OCI-LY3 (cell line): ENCODE measurements around the gene HIF3A.

Experiments used
- H2AFZ ChIP-seq: fragments of 200-600, 300-600 bp; shearing (Covaris generic); 2 replicates; pipeline ENCODE4 v1.6.0; 2014; ENCODE audit warnings: antibody characterized with exemption, low read depth, low read length
- H3K27ac ChIP-seq: fragments of 200-600, 300-600 bp; sonication (generic); 2 replicates; pipeline ENCODE4 v1.5.1; 2014; ENCODE audit warnings: mild to moderate bottlenecking, low read length, moderate library complexity, mixed read lengths
- H3K27me3 ChIP-seq: fragments of 200-600, 300-600 bp; sonication (generic); 2 replicates; pipeline ENCODE4 v1.6.1; 2014; ENCODE audit warnings: low read depth, low read length, mixed read lengths
- H3K36me3 ChIP-seq: fragments of 200-600, 300-600 bp; sonication (generic); replicated peaks from 2 replicates; pipeline ENCODE3; 2014; ENCODE audit warnings: low read depth, low read length, mixed read lengths
- H3K4me1 ChIP-seq: fragments of 300-600, 200-600 bp; sonication (generic); 2 replicates; pipeline ENCODE4 v1.6.1; 2014; ENCODE audit warnings: low read length, mixed read lengths
- H3K4me2 ChIP-seq: fragments of 200-600, 300-600 bp; sonication (generic); 2 replicates; pipeline ENCODE4 v1.6.1; 2014; ENCODE audit warnings: low read length, mixed read lengths
- H3K4me3 ChIP-seq: fragments of 300-600, 200-600 bp; sonication (generic); 2 replicates; pipeline ENCODE4 v1.5.1; 2014; ENCODE audit warnings: antibody characterized with exemption, mild to moderate bottlenecking, low read length, moderate library complexity
- H3K79me2 ChIP-seq: fragments of 300-600, 200-600 bp; shearing (Covaris generic); 2 replicates; pipeline ENCODE4 v1.6.1; 2014; ENCODE audit warnings: mild to moderate bottlenecking, low read length, mixed read lengths
- H3K9ac ChIP-seq: fragments of 300-600, 200-600 bp; shearing (Covaris generic); 2 replicates; pipeline ENCODE4 v1.6.0; 2014; ENCODE audit warnings: mild to moderate bottlenecking, low read length, moderate library complexity
- H3K9me3 ChIP-seq: fragments of 200-600, 300-600 bp; shearing (Covaris generic); 2 replicates; pipeline ENCODE4 v1.6.1; 2014; ENCODE audit warnings: low read length, mixed read lengths; ENCODE audit not compliant: insufficient read depth
- H4K20me1 ChIP-seq: fragments of 200-600, 300-600 bp; sonication (generic); 2 replicates; pipeline ENCODE4 v1.6.1; 2016; ENCODE audit warnings: low read length, mixed read lengths; ENCODE audit not compliant: insufficient read depth
- CTCF ChIP-seq: fragments of 200-600, 300-600 bp; sonication (generic); IDR thresholded peaks from 2 replicates; pipeline ENCODE4 v1.5.1; 2014; ENCODE audit warnings: antibody characterized with exemption, low read length, low read depth
- EZH2phosphoT487 ChIP-seq: fragments of 200-600 bp; shearing (Covaris generic); IDR thresholded peaks from 2 replicates; pipeline ENCODE4 v1.6.1; 2018; ENCODE audit warnings: antibody characterized with exemption, mixed run types, low read depth

The HIF3A gene

GRCh38 chr19:46350029-46350757 lies 53.4 kb downstream of the HIF3A start:
- TF ChIP-seq CTCF (no peak), EZH2phosphoT487 (no peak)
- peak overlapping the region; percentile 47 for H3K9ac ChIP-seq

GRCh38 chr19:46350758-46351159 lies 53.9 kb downstream of the HIF3A start:
- Histone ChIP-seq H4K20me1 (peaks cover 5% of the 10 kb centered on the region), H3K27me3 (no peaks in the 10 kb centered on the region), H3K9me3 (no peaks in the 10 kb centered on the region), H3K27ac (peak overlapping the region; percentile 67), H3K9ac (peak overlapping the region; percentile 47), H3K36me3 (peaks cover 46% of the 10 kb centered on the region), H3K4me3 (peak overlapping the region; percentile 66), H3K4me1 (peaks cover 60% of the 10 kb centered on the region), H3K4me2 (peak overlapping the region; percentile 90), H2AFZ (no peak overlapping the region), H3K79me2 (peaks cover 86% of the 10 kb centered on the region)
- no peak for TF ChIP-seq CTCF

More at GRCh38 chr19:46350029-46350757, 53.4 kb downstream of the HIF3A start:
- H3K36me3 ChIP-seq, result peaks cover 41% of the 10 kb centered on the region
- peak overlapping the region; percentile 67 for H3K27ac ChIP-seq
- peak overlapping the region; percentile 90 for H3K4me2 ChIP-seq
- peaks cover 81% of the 10 kb centered on the region for H3K79me2 ChIP-seq
- H4K20me1 ChIP-seq, result no peaks in the 10 kb centered on the region; the same call in 1 of the 2 replicates
- peaks cover 54% of the 10 kb centered on the region for H3K4me1 ChIP-seq
- no peak overlapping the region for H2AFZ ChIP-seq
- no peaks in the 10 kb centered on the region for H3K9me3 ChIP-seq
- peak overlapping the region; percentile 66 for H3K4me3 ChIP-seq
- no peaks in the 10 kb centered on the region for H3K27me3 ChIP-seq

- H2AFZ ChIP-seq, result no peak overlapping the region
- peaks cover 93% of the 10 kb centered on the region for H3K79me2 ChIP-seq
- H3K9me3 ChIP-seq, result no peaks in the 10 kb centered on the region
- H3K4me3 ChIP-seq, result peak overlapping the region; percentile 66
- H4K20me1 ChIP-seq, result peaks cover 11% of the 10 kb centered on the region
- H3K9ac ChIP-seq, result peak overlapping the region; percentile 47; the same call in 1 of the 2 replicates
- H3K36me3 ChIP-seq, result peaks cover 50% of the 10 kb centered on the region
- peak overlapping the region; percentile 67 for H3K27ac ChIP-seq
- no peaks in the 10 kb centered on the region for H3K27me3 ChIP-seq
- H3K4me1 ChIP-seq, result peaks cover 64% of the 10 kb centered on the region
- TF ChIP-seq CTCF (no peak), EZH2phosphoT487 (no peak)
- peak overlapping the region; percentile 90 for H3K4me2 ChIP-seq
Observed at GRCh38 chr19:46351241-46352041, 54.6 kb downstream of the HIF3A start.

GRCh38 chr19:46353730-46354528 lies 57.1 kb downstream of the HIF3A start:
- no peak overlapping the region for H2AFZ ChIP-seq
- H3K36me3 ChIP-seq, result peaks cover 63% of the 10 kb centered on the region
- no peak overlapping the region for H3K4me3 ChIP-seq
- no peak overlapping the region for H3K4me2 ChIP-seq
- TF ChIP-seq EZH2phosphoT487, result no peak
- no peak for TF ChIP-seq CTCF
- H3K4me1 ChIP-seq, result peaks cover 62% of the 10 kb centered on the region
- H3K79me2 ChIP-seq, result peaks cover 98% of the 10 kb centered on the region
- peaks cover 22% of the 10 kb centered on the region for H4K20me1 ChIP-seq
- no peaks in the 10 kb centered on the region for H3K27me3 ChIP-seq
- H3K9me3 ChIP-seq, result no peaks in the 10 kb centered on the region
- H3K9ac ChIP-seq, result no peak overlapping the region
- no peak overlapping the region for H3K27ac ChIP-seq
